Left lobe of liver (tissue), 2 donors: Measurements from ENCODE around the gene SIX1. TPM values are rescaled to one million over a fixed set of nuclear protein-coding genes. Genes with fewer than 3 reads are reported as not detected.

Experiments
- ATAC-seq: fragments of 200-7000 bp; cut with Tn5 transposase; one replicate; pipeline ENCODE4 v1.9.1; 2020; ENCODE audit warnings: mild to moderate bottlenecking, moderate library complexity
- DNase-seq: peaks from one replicate; pipeline ENCODE4 v3.0.0-alpha.2; 2020; ENCODE audit warnings: low spot score
- total RNA-seq: library from RNA; stranded (reverse); gene quantifications from one replicate; pipeline ENCODE4 v1.2.1, GENCODE V29; 2021
- donor health status: DM: no; HTN: no; CAD: no; lungs with moderate emphysema.
- donor health status: DM: no; HTN: yes; CAD: no.

The SIX1 gene
- total RNA-seq, 1 donor from 2014 or later: not detected

DNA sequence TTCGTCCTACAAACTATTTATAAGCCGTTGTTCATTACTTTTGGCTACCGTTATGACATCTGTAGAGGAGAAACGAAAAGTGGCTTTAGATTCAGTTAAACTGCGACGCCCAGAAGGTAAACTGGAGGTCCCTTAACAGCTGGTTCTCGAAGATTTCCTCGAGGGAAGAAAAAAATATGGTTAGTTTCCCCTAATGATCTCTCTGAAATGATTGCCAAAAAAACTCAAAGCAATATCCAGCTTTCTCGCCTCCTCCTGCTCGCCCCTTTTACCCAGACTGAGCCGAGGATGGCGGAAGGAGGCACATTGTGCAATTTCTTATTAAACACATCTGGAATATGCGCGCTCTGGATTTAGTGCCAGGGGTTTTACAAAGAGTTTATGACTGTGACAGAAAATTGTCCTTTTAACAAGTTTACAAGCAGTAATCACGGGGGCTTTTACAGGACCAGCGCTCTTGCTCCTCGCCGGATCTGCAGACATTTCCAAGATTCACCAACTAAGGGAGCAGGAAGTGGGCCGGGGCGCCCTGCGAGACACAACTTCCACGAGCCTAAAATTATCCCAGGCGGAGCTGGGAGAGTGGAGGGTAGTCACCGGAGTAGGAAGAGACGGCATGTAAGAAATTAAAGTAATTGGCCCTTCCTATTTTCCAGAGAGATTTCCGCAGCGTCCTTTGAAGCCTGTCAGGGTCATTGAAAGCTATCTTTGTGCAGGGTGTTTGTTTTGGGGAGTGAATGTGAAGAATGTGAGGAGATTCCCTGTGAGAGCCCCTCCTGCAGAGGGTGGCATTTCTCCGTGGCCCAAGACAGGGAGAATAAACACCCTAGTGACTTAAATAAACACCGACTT is 5.6 kb downstream of the SIX1 start:
- ATAC-seq: no peak
- no peak for DNase-seq

DNA sequence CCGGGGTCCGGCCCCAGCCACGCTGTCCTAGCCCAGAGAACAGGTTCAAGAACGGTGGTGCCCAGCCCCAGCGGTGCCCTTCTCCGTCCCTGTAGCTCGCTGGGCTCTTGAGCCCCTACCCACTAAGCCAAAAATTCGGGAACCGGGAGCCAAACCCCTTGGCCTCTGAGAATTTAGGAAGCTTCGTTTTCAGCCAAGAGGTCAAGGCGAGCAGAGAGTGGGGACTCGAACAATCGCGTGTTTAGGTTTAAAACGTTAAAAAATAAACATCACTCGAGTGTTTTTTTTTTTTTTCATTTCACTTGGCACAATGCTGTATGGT is 6.2 kb downstream of the SIX1 start:
- no peak for DNase-seq
- no peak for ATAC-seq

DNA sequence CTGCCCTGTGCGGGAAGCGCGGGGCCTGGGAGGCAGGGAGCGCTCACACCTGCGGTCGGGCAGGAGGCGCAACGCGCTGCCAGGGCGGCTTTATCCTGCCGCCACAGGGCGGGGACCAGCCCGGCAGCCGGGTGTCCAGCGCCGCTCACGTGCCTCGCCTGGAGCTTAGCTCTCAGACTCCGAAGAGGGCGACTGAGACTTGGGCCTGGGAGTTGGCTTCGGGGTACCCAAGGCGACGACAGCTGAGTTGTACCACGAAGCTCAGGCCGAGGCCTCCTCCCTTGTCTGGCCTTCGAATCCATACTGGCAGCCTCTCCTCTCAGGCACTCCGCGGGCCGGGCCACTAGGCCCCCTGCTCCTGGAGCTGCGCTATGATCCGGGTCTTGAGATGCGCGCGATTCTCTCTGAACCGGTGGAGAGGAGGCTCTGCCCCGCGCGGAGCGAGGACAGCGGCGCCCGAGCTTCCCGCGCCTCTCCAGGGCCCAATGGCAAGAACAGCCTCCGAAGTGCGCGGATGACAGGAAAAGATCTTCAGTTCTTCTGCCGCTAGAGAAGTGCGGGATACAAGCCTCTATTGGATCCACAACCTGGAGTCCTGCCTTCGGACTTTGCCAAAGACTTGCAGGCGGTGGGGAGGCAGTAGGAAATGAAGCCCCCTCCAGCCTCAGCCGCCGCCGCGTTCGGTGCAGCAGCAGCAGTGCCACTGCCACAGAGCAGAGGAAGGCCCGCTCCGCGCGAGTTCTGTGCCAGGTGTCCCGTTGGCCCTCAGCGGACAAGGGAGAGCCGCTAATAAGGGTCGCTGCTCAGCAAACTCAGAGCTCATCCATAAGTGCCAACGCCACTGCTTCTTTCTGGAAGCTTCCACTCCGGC is 6.8 kb downstream of the SIX1 start:
- ATAC-seq (no peak), DNase-seq (no peak)

DNA sequence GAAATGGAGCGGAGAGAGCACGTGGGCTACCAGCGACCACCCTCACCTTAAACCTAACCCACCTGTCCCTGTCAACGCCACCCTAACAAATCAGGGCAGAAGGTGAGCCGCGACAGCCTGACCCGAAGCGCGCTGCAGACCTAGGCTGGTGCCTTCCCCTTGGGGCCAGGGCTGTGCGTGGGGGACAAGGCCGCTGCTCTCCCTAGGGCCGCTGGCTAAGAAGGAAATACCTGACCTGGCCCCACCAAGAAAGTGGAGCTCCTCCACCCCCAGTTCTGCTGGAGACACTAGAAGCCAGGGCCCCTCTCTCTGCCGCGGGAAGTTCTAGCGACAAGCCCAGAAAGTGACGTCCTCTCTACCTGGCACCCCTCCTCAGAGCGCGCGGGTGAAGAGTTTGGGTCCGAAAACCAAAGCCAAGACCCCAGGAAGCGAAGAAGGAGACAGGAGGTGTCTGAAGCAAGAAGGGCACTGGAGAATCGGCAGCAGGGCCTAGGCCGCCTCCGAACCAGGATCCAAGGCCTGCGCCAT is 7.5 kb downstream of the SIX1 start:
- no peak for DNase-seq

DNA sequence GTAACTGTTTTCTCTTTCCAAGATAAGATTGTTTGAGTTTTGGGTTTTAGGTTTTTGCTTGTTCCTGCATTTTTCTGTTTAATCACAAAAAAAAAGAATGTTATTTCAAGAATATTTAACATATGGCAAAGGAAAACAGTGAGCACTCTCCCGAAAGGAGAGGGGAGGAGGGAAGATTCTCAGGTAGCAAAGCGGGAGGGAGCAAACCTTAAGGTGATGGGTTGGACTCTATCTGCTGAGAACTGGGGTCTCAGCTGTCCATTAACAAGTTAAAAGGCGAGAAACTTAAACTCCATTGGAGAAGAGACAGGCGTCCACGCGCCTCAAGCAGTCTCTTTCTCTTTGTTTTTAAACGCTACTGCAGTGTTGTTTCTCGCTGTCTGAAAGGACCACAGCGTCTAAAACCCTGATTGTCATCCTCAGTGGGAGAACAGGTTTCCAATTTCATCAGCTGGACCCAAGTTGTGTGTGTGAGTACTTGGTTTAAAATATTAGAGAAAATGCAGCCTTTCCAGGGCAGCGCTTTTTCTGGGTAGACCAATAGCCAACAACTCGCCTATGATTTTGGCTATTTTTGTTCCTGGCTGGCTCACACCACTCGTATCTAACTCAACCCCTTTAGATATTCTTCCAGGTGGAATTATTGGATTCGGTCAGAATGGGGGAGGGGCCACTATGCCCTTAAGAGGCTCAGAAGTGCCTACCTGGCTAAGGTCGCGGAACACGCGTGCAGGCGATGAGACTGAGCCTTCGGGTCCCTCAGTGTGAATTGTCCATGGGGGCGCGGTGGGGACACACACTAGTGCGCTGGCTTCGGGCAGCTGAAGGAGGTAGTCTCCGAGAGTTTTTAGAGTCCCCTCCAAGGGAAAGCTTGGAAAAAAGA is 8.2 kb downstream of the SIX1 start:
- ATAC-seq (no peak), DNase-seq (no peak)

More for the DNA sequence above, 7.5 kb downstream of the SIX1 start:
- no peak for ATAC-seq

DNA sequence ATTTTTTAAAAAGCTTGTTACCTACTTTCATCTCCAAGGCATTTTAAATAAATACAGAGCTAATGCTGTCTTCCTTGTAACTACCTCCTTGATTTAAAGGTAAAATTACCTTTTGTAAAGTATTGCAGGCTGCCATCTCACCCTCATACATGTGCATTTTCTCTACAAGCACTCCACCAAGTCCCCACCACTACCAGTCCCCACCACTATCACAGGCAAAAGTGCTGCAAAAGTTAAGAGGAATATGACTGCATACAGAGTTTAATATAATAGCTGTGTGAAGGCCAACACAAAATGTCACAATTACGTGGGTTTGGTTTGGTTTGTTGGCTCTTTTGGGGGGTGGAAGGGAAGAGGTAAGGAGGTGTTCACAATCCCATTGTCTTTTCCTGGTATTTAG is 9.6 kb downstream of the SIX1 start:
- ATAC-seq (no peak), DNase-seq (no peak)

DNA sequence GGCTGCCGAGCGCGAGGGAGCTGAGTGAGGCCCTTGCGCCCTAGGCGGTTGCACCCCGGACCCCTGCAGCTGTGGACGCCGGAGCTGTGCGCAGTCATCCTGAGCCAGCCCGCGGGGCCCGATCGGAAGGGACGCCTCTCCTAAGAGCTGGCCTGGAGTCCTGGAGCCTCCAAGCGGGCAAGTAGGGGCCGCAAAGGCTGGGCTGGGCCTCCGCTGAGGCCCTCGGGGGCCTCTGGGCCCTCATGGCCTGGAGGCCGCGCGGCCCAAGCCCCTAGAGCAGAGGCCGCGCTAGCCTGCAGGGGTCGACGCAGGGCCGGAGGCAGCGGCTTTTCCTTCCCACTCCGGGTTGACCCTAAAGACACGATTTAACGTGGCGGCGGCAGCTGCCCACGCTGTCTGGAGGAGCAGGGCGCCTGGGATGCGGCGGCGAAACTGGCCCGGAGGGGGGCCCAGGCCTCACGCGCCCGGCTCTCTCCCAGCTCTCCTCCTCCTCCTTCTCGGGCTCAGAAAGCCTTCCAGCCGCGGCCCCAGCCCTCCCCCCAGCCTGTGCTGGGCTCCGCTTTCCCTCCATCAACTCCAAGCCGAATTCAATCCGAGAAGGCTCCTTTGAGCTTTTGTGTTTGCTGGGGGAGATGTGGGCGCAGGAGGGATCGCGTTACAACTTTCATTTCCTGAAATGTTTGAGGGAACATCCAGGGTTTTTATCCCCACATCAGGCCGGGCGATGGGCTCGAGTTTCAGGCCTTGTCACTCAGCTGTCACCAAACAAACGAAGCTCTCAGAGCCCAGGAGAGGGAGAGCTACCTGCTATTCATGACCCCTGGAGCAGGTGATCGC is 11.6 kb downstream of the SIX1 start:
- no peak for ATAC-seq

DNA sequence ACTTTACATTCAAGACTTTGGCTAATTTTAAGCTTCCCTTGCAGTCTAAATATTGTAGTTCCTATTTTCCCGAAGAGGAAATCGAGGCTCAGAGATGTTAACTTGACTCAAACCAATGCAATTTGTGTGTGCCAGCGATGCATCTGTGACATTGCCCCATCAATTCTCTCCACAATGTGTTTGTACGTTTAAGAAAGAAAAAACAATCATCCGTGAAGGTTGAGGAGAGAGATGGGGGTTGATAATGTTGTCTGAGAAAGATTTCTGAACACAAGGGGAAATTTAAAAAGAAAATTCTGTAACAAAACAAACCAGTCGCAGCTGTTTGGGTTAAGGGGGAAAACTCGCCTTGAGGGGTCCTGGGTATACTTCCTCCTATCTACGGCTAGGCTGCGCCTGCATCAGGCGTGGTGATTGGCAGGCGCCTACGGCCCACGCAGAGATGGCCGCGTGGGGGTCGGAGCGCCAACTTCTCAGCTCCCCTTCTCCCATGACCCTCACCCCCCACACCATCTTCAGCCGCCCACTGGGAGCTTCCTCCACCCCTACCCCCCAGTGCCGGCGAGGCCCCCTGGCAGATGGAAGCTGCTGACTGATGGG is 12.3 kb downstream of the SIX1 start:
- ATAC-seq (no peak), DNase-seq (no peak)

More for the DNA sequence above, 11.6 kb downstream of the SIX1 start:
- DNase-seq: no peak

DNA sequence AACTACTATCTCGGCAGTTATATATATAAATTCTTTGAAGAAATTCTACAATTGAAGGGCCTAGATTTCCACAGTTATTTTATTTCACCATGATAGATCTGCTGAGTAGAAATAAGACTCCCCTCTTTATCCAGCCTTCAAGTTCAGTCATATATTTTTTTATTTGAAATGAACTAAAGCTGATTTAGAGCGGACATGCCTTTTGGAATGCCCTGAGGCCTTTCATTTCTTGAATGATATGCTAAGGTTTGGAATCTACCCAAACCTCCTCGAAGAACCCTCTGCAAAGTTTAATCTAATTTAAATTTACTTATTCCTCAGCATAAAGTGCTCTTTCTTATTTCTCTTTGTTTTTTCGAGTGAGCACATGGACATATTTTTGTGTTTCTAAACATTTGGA is 15.1 kb downstream of the SIX1 start:
- no peak for ATAC-seq
- no peak for DNase-seq

DNA sequence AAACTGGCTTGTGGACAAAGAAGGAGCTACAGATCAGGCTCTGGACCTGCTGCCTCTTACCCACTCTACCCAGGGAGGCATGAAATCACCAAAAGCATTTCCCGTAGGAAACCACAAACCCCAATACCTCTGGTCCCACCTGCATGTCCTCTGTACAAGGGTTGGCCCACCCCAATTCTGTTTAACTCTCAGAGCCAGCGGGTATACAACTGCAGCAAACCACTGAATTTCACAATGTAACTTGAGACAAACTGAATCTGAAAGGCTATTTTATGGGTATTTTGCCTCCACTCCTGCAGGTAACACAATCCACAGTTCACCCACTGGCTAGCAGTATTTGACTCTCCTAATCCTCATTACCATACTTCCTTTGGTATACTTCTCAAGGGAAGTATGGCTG is 16.5 kb downstream of the SIX1 start:
- ATAC-seq (no peak), DNase-seq (no peak)

DNA sequence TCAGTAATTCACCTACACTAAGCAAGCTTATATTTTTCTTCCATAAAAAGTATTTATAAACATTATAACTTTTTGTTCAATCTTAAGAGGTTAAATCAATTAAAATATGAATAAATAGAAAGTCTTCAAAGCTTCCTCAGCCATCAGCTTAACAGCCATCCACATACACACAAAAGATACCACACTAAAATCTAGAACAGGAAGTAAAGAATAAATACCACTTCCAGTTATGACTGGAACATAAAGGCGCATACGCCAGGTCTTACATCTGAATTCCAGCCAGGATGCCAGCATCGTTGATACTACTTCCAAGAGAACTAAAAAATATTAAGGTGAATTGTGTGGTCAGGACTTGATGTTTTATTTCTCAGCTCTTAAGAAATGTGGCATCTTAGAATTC is 17.0 kb downstream of the SIX1 start:
- DNase-seq (no peak), ATAC-seq (no peak)

DNA sequence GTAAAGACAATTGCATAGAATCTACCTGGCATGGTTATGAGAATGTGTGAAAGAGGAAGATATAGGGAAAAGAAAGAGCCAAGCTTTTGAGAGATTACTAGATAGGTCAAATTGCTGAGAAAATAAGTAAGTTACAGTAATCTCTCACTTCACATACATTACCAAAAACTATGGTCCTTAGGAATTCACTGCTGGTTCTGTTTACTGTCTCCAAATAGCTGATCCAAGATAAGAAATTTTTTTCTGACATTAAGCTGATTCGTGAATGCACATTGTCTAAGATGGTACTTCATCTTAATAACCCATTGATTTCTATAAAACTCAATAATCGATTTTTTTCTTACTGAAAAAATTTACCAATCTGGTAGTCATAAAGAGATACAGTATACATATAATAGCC is 17.4 kb downstream of the SIX1 start:
- no peak for DNase-seq
- no peak for ATAC-seq

DNA sequence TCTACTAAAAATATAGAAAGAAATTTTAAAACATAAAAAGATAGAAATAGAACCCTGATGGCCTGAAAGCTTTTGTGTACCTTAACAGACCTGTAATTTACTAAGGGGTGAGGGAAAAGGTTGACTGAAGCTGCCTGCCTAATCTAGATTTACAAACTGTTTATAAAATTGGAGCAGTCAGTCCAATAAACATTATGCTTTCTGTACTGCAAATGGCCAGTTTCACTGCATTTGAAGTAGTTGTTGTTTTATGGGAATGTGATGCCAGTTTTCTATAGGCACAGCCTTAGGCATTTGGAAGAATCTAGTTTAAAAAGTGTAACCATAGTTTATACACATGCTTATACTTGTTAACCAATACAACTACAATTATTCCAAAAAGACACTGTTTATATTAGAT is 19.1 kb downstream of the SIX1 start:
- no peak for DNase-seq
- ATAC-seq: no peak

DNA sequence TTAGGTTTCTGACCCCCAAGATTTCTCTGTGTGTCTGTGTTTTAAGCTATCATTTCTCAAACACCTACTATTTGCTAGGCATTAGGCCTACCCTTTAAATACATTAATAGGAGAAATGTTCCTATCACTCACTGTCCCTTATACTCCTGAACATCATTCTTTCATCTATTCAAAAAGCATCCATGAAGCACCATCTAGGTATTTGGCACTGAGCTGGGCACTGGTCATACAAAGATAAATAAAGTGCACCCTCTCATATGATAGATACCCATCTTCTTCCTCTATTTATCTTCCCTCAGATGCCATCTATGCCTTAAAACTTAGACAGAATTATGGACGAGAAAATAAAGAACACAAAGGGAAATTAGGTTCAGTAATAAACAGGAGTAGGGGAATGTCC is 20.4 kb downstream of the SIX1 start:
- DNase-seq: no peak
- no peak for ATAC-seq

DNA sequence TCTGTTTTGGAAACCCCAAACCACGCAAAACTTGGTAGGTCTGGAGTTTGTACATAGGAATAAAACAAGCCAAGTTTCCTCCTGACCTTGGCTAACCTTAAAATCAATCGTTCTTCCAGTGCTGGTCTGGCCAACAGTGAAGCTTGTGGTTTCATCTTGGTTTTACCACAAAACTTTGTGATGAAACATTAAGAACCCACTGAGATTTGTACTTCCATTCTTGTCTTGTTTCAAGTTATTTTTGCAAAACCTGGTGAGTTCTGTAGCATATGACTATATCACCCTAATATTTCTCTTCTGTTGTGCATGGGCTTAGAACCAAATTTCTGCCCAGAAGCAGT is 26.4 kb downstream of the SIX1 start:
- no peak for DNase-seq
- no peak for ATAC-seq

DNA sequence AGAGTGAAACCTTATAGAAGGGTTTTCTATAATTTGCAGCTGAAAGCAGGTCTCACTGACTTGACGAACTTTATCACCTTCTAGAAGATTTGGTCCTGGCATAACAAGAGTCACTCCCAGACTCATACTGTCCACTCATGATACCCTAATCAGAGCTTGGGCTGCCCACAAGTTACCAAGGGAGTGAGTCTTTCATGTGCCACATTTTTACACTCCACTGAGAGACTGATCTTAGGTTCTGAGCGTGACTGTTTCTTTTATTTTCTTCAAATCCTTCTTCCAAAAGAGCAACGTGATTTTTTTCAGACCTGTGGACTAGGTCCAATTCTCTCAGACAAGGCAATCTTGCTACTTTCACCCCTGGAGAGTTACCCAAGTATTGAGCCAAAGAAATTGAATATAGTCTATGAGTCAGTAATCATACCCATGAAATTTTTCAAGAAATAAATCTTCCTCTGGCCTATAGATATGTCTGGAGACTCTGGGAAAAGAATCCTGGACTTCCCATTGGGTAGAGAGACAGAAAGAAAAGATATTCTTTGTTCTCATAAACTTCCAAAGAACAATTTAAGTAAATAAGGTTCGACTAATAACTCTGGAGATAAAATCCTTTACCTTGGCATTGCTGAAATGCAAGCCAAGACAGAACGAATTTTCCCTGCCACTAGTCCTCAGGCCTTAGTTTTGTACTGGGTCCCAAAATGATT is 26.9 kb downstream of the SIX1 start:
- ATAC-seq (no peak), DNase-seq (no peak)

DNA sequence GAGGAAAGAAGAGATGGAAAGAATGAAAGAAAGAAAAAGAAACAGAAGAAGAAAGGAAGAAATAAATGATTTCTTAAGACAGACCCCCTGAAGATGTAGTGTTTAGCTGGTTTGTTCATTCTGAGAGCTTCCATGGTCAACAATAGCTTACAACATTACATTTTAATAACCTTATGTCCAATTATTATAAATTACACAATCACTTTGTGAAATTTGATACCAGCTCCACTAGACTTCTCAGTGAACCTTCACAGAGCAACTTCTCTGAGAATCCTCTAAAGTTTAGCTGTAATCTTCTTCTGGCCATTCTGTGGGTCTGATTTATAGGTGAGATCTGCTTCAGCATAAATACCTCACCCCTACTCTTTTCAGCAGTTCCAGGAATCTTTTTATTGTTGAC is 27.9 kb downstream of the SIX1 start:
- DNase-seq (no peak), ATAC-seq (no peak)

DNA sequence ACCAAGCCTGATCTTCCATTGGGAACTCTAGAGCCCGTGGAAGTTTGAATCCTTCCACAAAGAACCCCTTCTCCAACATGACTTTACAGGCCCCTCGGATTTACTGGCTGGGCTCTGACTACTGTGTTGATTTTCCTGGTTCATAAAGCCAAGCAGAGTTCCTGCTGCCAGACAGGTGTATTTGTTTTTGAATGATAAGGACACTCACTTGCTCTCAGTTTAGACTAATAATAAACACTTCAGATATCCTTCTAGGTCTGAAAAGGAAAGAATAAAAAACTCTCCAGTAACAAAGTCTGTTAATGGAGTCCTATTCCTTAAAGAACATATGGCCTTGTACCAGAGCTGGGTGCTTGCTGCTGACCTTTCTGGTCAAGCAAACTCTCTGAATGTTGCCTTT is 31.0 kb downstream of the SIX1 start:
- DNase-seq: no peak
- no peak for ATAC-seq

DNA sequence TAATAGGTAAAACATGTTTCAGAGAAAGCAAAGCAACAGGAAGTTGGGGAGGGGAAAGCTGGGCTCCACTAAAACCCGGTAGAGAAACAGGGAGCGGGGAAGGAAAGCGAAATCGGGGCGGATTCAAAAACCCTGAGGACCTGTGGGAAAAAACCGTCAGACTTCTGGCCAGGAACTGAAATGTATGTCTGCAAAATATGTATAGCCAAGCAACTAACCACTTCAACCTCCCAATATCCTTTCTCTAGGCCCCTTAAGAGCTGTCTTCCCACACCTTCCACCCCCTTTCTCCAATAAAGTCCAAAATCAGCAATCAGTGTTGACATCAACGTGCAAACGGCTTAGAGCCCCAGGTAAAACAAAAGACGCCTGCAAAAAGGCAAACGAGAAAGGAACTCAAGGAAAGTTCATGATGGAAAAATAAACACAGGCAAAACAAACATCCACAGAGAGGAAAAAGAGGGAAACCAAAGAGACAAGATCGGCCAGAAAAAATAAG is 32.8 kb downstream of the SIX1 start:
- DNase-seq: no peak

More for the DNA sequence above, 32.8 kb downstream of the SIX1 start:
- no peak for ATAC-seq
